Neural cell (in vitro differentiated cells): Measurements from ENCODE around the gene KLHDC7B. TPM values are rescaled to one million over a fixed set of nuclear protein-coding genes. Genes with fewer than 3 reads are reported as not detected.

ENCODE experiments used
- H2AFZ ChIP-seq: fragments of 200-600, 300-800 bp; sonication (generic), shearing (Covaris generic); 2 replicates; pipeline ENCODE4 v1.6.0; 2014; ENCODE audit warnings: low read depth, mild to moderate bottlenecking, antibody characterized with exemption, low read length, moderate library complexity
- H3F3A ChIP-seq: fragments of 200-600 bp; shearing (Covaris generic); 2 replicates; pipeline ENCODE4 v1.6.1; 2016; ENCODE audit warnings: mild to moderate bottlenecking, moderate library complexity, mixed read lengths, antibody characterized with exemption, low read length; ENCODE audit not compliant: insufficient read depth, poor library complexity, severe bottlenecking
- H3K27ac ChIP-seq: fragments of 200-600, 300-800 bp; sonication (generic), shearing (Covaris generic); 2 replicates; pipeline ENCODE4 v1.5.1; 2014; ENCODE audit warnings: mild to moderate bottlenecking, low read length, moderate library complexity
- H3K27me3 ChIP-seq: fragments of 300-800, 200-600 bp; sonication (generic), shearing (Covaris generic); 2 replicates; pipeline ENCODE4 v1.6.0; 2014; ENCODE audit warnings: mild to moderate bottlenecking, low read depth, low read length, moderate library complexity; ENCODE audit not compliant: insufficient read depth
- H3K36me3 ChIP-seq: fragments of 300-800, 200-600 bp; sonication (generic), shearing (Covaris generic); 2 replicates; pipeline ENCODE4 v1.5.1; 2014; ENCODE audit warnings: mild to moderate bottlenecking, antibody characterized with exemption, low read length, moderate library complexity; ENCODE audit not compliant: insufficient read depth
- H3K4me2 ChIP-seq: fragments of 300-800, 200-600 bp; sonication (generic), shearing (Covaris generic); 2 replicates; pipeline ENCODE4 v1.6.0; 2014; ENCODE audit warnings: mild to moderate bottlenecking, low read length
- H3K4me3 ChIP-seq: fragments of 300-800, 200-600 bp; sonication (generic), shearing (Covaris generic); 2 replicates; pipeline ENCODE4 v1.5.1; 2014; ENCODE audit warnings: mild to moderate bottlenecking, low read length, moderate library complexity
- H3K79me2 ChIP-seq: fragments of 200-600 bp; shearing (Covaris generic); replicated peaks from 2 replicates; pipeline ENCODE4 v1.6.0; 2014; ENCODE audit warnings: mild to moderate bottlenecking, low read length, moderate library complexity; ENCODE audit not compliant: insufficient read depth
- H3K9ac ChIP-seq: fragments of 300-800, 200-600 bp; sonication (generic), shearing (Covaris generic); 2 replicates; pipeline ENCODE4 v1.6.1; 2016; ENCODE audit warnings: mild to moderate bottlenecking, low read length, mixed read lengths
- H3K9me2 ChIP-seq: fragments of 200-600 bp; shearing (Covaris generic); 2 replicates; pipeline ENCODE4 v1.6.1; 2016; ENCODE audit warnings: mild to moderate bottlenecking, low read length, mixed read lengths; ENCODE audit not compliant: insufficient read depth
- H3K9me3 ChIP-seq: fragments of 200-600, 300-800 bp; sonication (generic), shearing (Covaris generic); 2 replicates; pipeline ENCODE4 v1.6.1; 2016; ENCODE audit warnings: mild to moderate bottlenecking, mixed run types, low read length, moderate library complexity, mixed read lengths
- H4K20me1 ChIP-seq: fragments of 200-600 bp; shearing (Covaris generic); 2 replicates; pipeline ENCODE4 v1.6.1; 2016; ENCODE audit warnings: mild to moderate bottlenecking, mixed run types; ENCODE audit not compliant: insufficient read depth
- EP300 ChIP-seq: fragments of 450-650 bp; conservative IDR thresholded peaks from 2 replicates; pipeline ENCODE4 v1.6.1; 2014; ENCODE audit warnings: antibody characterized with exemption, mild to moderate bottlenecking, moderate library complexity; ENCODE audit not compliant: poor library complexity, severe bottlenecking
- EZH2 ChIP-seq: fragments of 200-600, 300-800 bp; shearing (Covaris generic), sonication (generic); IDR thresholded peaks from 2 replicates; pipeline ENCODE4 v1.6.1; 2014; ENCODE audit warnings: antibody characterized with exemption, low read length, borderline replicate concordance, mild to moderate bottlenecking; ENCODE audit not compliant: insufficient read depth, poor library complexity, severe bottlenecking
- MXI1 ChIP-seq: fragments of 450-650 bp; conservative IDR thresholded peaks from 2 replicates; pipeline ENCODE4 v1.6.1; 2014; ENCODE audit warnings: antibody characterized with exemption, mild to moderate bottlenecking; ENCODE audit not compliant: poor library complexity, severe bottlenecking
- POLR2AphosphoS5 ChIP-seq: IDR thresholded peaks from 2 replicates; pipeline ENCODE4 v1.6.1; 2012
- RAD21 ChIP-seq: fragments of 450-650 bp; conservative IDR thresholded peaks from 2 replicates; pipeline ENCODE4 v1.6.1; 2014; ENCODE audit warnings: antibody characterized with exemption, mild to moderate bottlenecking, moderate library complexity
- SMC3 ChIP-seq: fragments of 450-650 bp; conservative IDR thresholded peaks from 2 replicates; pipeline ENCODE4 v1.6.1; 2014; ENCODE audit warnings: antibody characterized with exemption, mild to moderate bottlenecking, moderate library complexity; ENCODE audit not compliant: poor library complexity
- TAF1 ChIP-seq: IDR thresholded peaks from 2 replicates; pipeline ENCODE4 v1.6.1; 2012; ENCODE audit warnings: low read depth
- polyA plus RNA-seq: library from polyadenylated mRNA; depleted of rRNA; stranded (reverse); fragments of >200 nt; gene quantifications from 2 replicates; pipeline ENCODE4 v1.2.3, GENCODE V29; 2014
- TF ChIP-seq, protein P1 (sequence below): IDR thresholded peaks from 2 replicates; pipeline ENCODE4 v1.6.1; 2012; ENCODE audit warnings: borderline replicate concordance
- TF ChIP-seq, protein P2 (sequence below): fragments of 450-650 bp; IDR thresholded peaks from 2 replicates; pipeline ENCODE4 v1.5.1; 2014; ENCODE audit warnings: antibody characterized with exemption, mild to moderate bottlenecking, moderate library complexity; ENCODE audit not compliant: poor library complexity, severe bottlenecking

KLHDC7B gene
- polyA plus RNA-seq, 1 donor from 2014 or later, result not detected

DNA sequence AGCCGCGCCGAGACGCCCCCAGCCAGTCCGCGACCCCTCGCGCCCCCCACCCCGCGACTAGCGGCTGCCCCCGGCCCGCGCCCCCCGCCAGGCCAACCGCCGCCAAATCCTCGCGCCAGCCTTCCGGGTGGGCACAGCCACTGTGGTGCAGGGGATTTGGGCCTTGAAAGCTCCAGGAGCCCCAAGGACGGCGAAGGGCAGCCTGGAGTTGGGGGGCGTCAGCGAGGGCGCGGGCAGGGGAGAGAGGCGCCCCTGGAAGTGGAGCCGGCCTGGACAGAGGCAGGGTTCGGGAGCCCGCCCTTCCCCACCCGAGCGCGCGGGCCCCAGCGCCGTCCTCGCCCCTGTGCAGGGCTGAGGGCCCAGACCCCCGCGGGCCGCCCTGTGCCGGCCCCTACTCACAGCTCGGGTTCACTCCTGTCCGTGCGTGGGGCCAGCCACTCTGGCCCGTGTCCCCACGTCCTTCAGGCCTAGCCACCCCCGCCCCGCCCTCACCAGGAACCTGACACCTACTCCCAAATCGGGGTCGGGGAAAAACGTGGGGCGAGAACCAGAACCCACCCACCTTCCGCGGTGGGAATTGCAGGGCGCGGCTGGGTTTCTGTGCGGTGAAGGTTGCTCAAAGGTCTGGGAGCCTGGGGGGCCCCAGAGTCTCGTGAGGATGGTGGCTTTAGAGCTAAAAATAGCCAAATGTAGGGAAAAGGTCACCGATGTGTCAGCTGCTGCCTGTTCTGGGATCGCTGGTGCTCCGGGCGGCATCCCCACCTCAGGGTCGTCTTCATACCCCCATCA is 32.5 kb downstream of the KLHDC7B start, which contains the start of gene CPT1B:
TSS of gene CPT1B (minus strand) at position 441 of the 789 bp plus-strand sequence. CDS start 512 bp downstream, outside the sequence.
- Histone ChIP-seq H3K27me3 (no peaks in the 10 kb centered on the region), H3K9me2 (no peaks in the 10 kb centered on the region), H3F3A (no peaks in the 10 kb centered on the region), H3K4me2 (no peak within 1 kb of the TSS), H3K36me3 (no peaks in the 10 kb centered on the region), H4K20me1 (no peaks in the 10 kb centered on the region), H3K4me3 (no peak within 1 kb of the TSS), H3K79me2 (peaks cover 9% of the 10 kb centered on the region), H3K9me3 (no peaks in the 10 kb centered on the region), H3K27ac (no peak within 1 kb of the TSS), H3K9ac (no peak within 1 kb of the TSS), H2AFZ (no peak within 1 kb of the TSS)
- no peak for TF ChIP-seq RAD21
- TF ChIP-seq, protein P1, sequence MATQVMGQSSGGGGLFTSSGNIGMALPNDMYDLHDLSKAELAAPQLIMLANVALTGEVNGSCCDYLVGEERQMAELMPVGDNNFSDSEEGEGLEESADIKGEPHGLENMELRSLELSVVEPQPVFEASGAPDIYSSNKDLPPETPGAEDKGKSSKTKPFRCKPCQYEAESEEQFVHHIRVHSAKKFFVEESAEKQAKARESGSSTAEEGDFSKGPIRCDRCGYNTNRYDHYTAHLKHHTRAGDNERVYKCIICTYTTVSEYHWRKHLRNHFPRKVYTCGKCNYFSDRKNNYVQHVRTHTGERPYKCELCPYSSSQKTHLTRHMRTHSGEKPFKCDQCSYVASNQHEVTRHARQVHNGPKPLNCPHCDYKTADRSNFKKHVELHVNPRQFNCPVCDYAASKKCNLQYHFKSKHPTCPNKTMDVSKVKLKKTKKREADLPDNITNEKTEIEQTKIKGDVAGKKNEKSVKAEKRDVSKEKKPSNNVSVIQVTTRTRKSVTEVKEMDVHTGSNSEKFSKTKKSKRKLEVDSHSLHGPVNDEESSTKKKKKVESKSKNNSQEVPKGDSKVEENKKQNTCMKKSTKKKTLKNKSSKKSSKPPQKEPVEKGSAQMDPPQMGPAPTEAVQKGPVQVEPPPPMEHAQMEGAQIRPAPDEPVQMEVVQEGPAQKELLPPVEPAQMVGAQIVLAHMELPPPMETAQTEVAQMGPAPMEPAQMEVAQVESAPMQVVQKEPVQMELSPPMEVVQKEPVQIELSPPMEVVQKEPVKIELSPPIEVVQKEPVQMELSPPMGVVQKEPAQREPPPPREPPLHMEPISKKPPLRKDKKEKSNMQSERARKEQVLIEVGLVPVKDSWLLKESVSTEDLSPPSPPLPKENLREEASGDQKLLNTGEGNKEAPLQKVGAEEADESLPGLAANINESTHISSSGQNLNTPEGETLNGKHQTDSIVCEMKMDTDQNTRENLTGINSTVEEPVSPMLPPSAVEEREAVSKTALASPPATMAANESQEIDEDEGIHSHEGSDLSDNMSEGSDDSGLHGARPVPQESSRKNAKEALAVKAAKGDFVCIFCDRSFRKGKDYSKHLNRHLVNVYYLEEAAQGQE, result no peak
- no peak for TF ChIP-seq EZH2
- TF ChIP-seq, protein P2, sequence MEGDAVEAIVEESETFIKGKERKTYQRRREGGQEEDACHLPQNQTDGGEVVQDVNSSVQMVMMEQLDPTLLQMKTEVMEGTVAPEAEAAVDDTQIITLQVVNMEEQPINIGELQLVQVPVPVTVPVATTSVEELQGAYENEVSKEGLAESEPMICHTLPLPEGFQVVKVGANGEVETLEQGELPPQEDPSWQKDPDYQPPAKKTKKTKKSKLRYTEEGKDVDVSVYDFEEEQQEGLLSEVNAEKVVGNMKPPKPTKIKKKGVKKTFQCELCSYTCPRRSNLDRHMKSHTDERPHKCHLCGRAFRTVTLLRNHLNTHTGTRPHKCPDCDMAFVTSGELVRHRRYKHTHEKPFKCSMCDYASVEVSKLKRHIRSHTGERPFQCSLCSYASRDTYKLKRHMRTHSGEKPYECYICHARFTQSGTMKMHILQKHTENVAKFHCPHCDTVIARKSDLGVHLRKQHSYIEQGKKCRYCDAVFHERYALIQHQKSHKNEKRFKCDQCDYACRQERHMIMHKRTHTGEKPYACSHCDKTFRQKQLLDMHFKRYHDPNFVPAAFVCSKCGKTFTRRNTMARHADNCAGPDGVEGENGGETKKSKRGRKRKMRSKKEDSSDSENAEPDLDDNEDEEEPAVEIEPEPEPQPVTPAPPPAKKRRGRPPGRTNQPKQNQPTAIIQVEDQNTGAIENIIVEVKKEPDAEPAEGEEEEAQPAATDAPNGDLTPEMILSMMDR, result no peak
- TF ChIP-seq MXI1, result no peak
- no peak for TF ChIP-seq TAF1
- TF ChIP-seq EP300, result no peak
- no peak for TF ChIP-seq SMC3
- TF ChIP-seq POLR2AphosphoS5, result no peak

DNA sequence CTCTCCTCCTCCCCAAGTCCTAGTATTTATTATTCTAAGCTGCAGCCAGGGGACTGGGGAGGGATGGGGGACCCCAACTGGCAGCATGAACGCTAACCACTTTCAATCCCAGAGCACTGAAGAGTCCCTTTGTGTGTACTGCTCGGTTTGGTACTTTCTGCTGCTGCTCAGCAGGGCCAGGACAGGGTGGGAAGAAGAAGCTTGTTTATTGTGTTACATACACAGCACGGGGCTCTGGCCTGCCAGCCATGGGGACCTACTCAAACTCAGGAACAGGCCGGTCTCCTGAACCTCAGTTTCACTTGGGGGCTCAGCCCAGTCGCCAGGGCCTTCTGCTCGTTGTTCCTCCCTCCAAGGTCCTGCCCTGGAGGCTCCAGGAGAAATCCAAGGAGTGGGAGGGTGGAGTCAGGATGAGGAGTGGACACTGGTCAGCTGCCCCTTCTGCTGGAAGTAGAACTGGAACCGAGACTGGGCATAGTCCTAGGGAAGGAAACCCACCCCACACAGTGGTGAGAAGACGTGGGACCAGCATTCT is 33.1 kb downstream of the KLHDC7B start:
- H4K20me1 ChIP-seq, result no peaks in the 10 kb centered on the region
- H3K9me2 ChIP-seq, result no peaks in the 10 kb centered on the region
- no peak overlapping the region for H3K4me2 ChIP-seq
- TF ChIP-seq SMC3 (no peak), MXI1 (no peak), RAD21 (no peak), EZH2 (no peak), TAF1 (no peak), POLR2AphosphoS5 (no peak), EP300 (no peak)
- TF ChIP-seq, protein P2, result no peak
- TF ChIP-seq, protein P1, result no peak
- H3K9ac ChIP-seq, result no peak overlapping the region
- H3K9me3 ChIP-seq, result no peaks in the 10 kb centered on the region
- no peak overlapping the region for H3K27ac ChIP-seq
- no peaks in the 10 kb centered on the region for H3F3A ChIP-seq
- H3K27me3 ChIP-seq, result no peaks in the 10 kb centered on the region
- H3K36me3 ChIP-seq, result no peaks in the 10 kb centered on the region
- no peak overlapping the region for H3K4me3 ChIP-seq
- H3K79me2 ChIP-seq, result peaks cover 9% of the 10 kb centered on the region
- no peak overlapping the region for H2AFZ ChIP-seq
